ENCODE data around the gene GPC5. TPM values are rescaled to one million over a fixed set of nuclear protein-coding genes. Genes with fewer than 3 reads are reported as not detected.

Gene GPC5
- total RNA-seq, 1 experiment from 2014 or later = 0.15 TPM

DNA sequence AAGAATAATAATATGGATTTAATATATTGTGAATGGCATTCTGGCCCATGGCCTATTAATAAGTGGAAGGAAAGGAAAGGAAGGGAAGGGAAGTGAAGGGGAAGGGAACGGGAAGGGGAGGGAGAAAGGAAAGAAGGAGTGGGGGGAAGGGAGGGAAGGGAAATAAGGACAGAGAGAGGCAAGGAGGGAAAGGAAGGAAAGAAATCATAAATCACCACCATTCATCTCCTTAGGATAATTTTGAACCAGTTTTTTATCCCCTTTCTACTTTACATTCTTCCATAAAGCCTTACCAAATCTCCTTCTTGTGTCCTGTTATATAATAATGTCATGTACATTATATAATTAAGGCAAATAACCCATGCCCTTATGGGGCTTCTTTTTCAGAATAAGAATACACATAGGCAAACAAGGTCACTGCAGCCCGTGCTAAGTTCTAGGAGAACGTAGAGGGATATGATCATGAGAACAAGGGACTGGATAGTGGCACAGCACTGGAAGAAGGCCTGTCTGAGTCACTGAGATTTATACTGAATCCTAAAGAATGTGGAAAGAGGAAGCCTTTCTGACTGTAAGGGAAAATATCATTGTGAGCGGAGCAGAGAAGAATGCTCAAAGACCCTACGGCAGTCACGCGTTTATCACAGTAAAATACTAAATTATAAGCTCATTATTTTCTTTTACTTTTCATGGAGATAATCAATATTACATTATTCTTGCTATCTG is 1383.7 kb downstream of the GPC5 start:
- no peaks in the 10 kb centered on the region for H3K79me2 ChIP-seq (ENCODE audit: insufficient read depth, low read length)
- no peak overlapping the region for H2BK15ac ChIP-seq (ENCODE audit: low read depth, low read length)
- H4K5ac ChIP-seq (ENCODE audit: insufficient read length, low read depth, low read length) = no peak overlapping the region
- no peak overlapping the region for H3K4me3 Mint-ChIP-seq
- H3T11ph ChIP-seq (ENCODE audit: low read length) = no peak overlapping the region
- no peak overlapping the region for H2BK120ac ChIP-seq (ENCODE audit: low read depth, low read length, poor library complexity, severe bottlenecking)
- no peaks in the 10 kb centered on the region for H3K27me3 Mint-ChIP-seq (ENCODE audit: low read depth)
- no peak overlapping the region for H3K23ac ChIP-seq (ENCODE audit: insufficient read length, low read depth, low read length)
- no peak overlapping the region for H2AK5ac ChIP-seq (ENCODE audit: insufficient read length, low read length)
- no peak overlapping the region for H3K9ac ChIP-seq (ENCODE audit: extremely low read depth, insufficient read length, low read length)
- H3K4me1 Mint-ChIP-seq = no peaks in the 10 kb centered on the region
- no peak overlapping the region for H3K14ac ChIP-seq (ENCODE audit: insufficient read depth, low read length)
- no peak for DNase-seq
- no peak overlapping the region for H3K18ac ChIP-seq (ENCODE audit: insufficient read length, low read depth, low read length)
- H2BK12ac ChIP-seq (ENCODE audit: insufficient read length, low read depth, low read length) = no peak overlapping the region
- H2BK5ac ChIP-seq (ENCODE audit: insufficient read length, low read length) = no peak overlapping the region
- no peak overlapping the region for H4K8ac ChIP-seq (replicated peaks; ENCODE audit: insufficient read length, low read depth, low read length)
- H4K91ac ChIP-seq (ENCODE audit: insufficient read length, low read depth, low read length) = no peak overlapping the region
- WGBS (ENCODE audit: extremely low coverage, insufficient read length, low lambda C conversion rate) = no CpG with 5 or more reads among the region's 7 CpGs
- no peaks in the 10 kb centered on the region for H3K9me3 Mint-ChIP-seq
- H3K27ac Mint-ChIP-seq = no peak overlapping the region
- no peaks in the 10 kb centered on the region for H4K20me1 ChIP-seq (ENCODE audit: control insufficient read depth, insufficient read depth, insufficient read length)
- no peaks in the 10 kb centered on the region for H3K4me1 ChIP-seq (ENCODE audit: insufficient read depth, low read length)
- H3K27ac ChIP-seq (ENCODE audit: insufficient read length, low read depth, low read length) = no peak overlapping the region
- no peak for TF ChIP-seq CTCF (conservative IDR thresholded peaks at IDR 0.05)
- H2BK20ac ChIP-seq (ENCODE audit: low read depth, low read length, poor library complexity, severe bottlenecking) = no peak overlapping the region
- no peak overlapping the region for H3K4ac ChIP-seq (ENCODE audit: low read depth, low read length)
- H2AFZ ChIP-seq (ENCODE audit: low read length) = no peak overlapping the region
- H3K79me1 ChIP-seq (ENCODE audit: insufficient read depth, low read depth, low read length, poor library complexity, severe bottlenecking) = no peaks in the 10 kb centered on the region
- H3K4me2 ChIP-seq (ENCODE audit: insufficient read depth, insufficient read length, low read length) = no peak overlapping the region
- H3K23me2 ChIP-seq (ENCODE audit: insufficient read length, low read depth, low read length, poor library complexity, severe bottlenecking) = no peaks in the 10 kb centered on the region
- no peaks in the 10 kb centered on the region for H3K27me3 ChIP-seq (ENCODE audit: insufficient read depth, low read length)
- no peaks in the 10 kb centered on the region for H3K36me3 Mint-ChIP-seq (ENCODE audit: insufficient read depth in 1 of 3, low read depth in 3 of 3)
- H3K56ac ChIP-seq (ENCODE audit: insufficient read length, low read depth, low read length) = no peak overlapping the region
- H3K9me3 ChIP-seq (ENCODE audit: control insufficient read depth, low read depth, low read length) = no peaks in the 10 kb centered on the region

Data from H9 (cell line).